Endodermal cell (in vitro differentiated cells): ENCODE measurements around the gene MYL12A. TPM values are rescaled to one million over a fixed set of nuclear protein-coding genes. Genes with fewer than 3 reads are reported as not detected.
"Not testable (repeated sequence)": the region's sequence is repeated elsewhere in the genome, so short reads cannot be mapped to it uniquely, and the experiment has no call there.

Experiments used
- DNase-seq: peaks from one replicate; pipeline ENCODE4 v3.0.0-alpha.2; 2017
- H3K27ac ChIP-seq: 2 replicates; pipeline ENCODE4 v1.5.1; 2013; ENCODE audit warnings: mild to moderate bottlenecking, low read depth, low read length, moderate library complexity
- H3K27me3 ChIP-seq: 2 replicates; pipeline ENCODE4 v1.6.1; 2013; ENCODE audit warnings: mild to moderate bottlenecking, low read length, moderate library complexity; ENCODE audit not compliant: insufficient read depth, control insufficient read depth, poor library complexity, severe bottlenecking
- H3K36me3 ChIP-seq: 2 replicates; pipeline ENCODE4 v1.7.0; 2013; ENCODE audit warnings: mild to moderate bottlenecking, low read length, moderate library complexity; ENCODE audit not compliant: control insufficient read depth, insufficient read depth
- H3K4me1 ChIP-seq: one replicate; pipeline ENCODE4 v1.7.0; 2013; ENCODE audit warnings: low read length; ENCODE audit not compliant: control insufficient read depth, insufficient read depth
- H3K4me3 ChIP-seq: 2 replicates; pipeline ENCODE4 v1.5.1; 2013; ENCODE audit warnings: mild to moderate bottlenecking, low read length, moderate library complexity
- H3K9ac ChIP-seq: 2 replicates; pipeline ENCODE4 v1.6.1; 2013; ENCODE audit warnings: mild to moderate bottlenecking, low read length, moderate library complexity; ENCODE audit not compliant: poor library complexity, severe bottlenecking; ENCODE audit errors: extremely low read depth
- H3K9me3 ChIP-seq: 2 replicates; pipeline ENCODE4 v1.6.1; 2013; ENCODE audit warnings: mild to moderate bottlenecking, low read length, moderate library complexity; ENCODE audit not compliant: control insufficient read depth
- H3K27ac Mint-ChIP-seq: 2 replicates; pipeline ENCODE4 v1.8.0; 2020; ENCODE audit warnings: mixed read lengths
- H3K27me3 Mint-ChIP-seq: 2 replicates; pipeline ENCODE4 v1.8.0; 2021; ENCODE audit warnings: mild to moderate bottlenecking, mixed read lengths; ENCODE audit not compliant: insufficient read depth
- H3K36me3 Mint-ChIP-seq: 2 replicates; pipeline ENCODE4 v1.8.0; 2020; ENCODE audit warnings: low read depth, mixed read lengths
- H3K4me1 Mint-ChIP-seq: 2 replicates; pipeline ENCODE4 v1.8.0; 2020; ENCODE audit warnings: mixed read lengths
- H3K4me3 Mint-ChIP-seq: 2 replicates; pipeline ENCODE4 v1.8.0; 2020; ENCODE audit warnings: mild to moderate bottlenecking, moderate library complexity, mixed read lengths
- H3K9me3 Mint-ChIP-seq: 2 replicates; pipeline ENCODE4 v1.8.0; 2020; ENCODE audit warnings: mild to moderate bottlenecking, mixed read lengths
- CTCF ChIP-seq: fragments of 200-600 bp; sonication (generic); conservative IDR thresholded peaks from 2 replicates; pipeline ENCODE4 v1.5.0; 2021; ENCODE audit warnings: antibody characterized with exemption, mild to moderate bottlenecking
- WGBS, 2 experiments: methylation state at CpG; one replicate each; pipeline versions ENCODE4 v1.1.5 to v1.1.7; 2013; ENCODE audit warnings: missing lambda C conversion rate in 2 of 2, mixed read lengths in 1 of 2; ENCODE audit not compliant: insufficient coverage in 1 of 2, insufficient read length in 1 of 2; 5-methylcytosine and 5-hydroxymethylcytosine counted together
- total RNA-seq, 2 donors: library from RNA; stranded (reverse); fragmentation: NEBNext Ultra II Directional in 1 of 2; extraction: Animal tissue kit (Norgen Biotek cat#: 25700) in 1 of 2; gene quantifications; 2 replicates in 1 of 2; 3 replicates in 1 of 2; pipeline ENCODE4 v1.2.1, GENCODE V29; 2021

Gene MYL12A
- total RNA-seq, 2 donors from 2014 or later, result 267 to 271 TPM

GRCh38 chr18:3218819-3219218 is 28.8 kb upstream of the MYL12A start:
- Histone ChIP-seq H3K9ac (peak overlapping the region; percentile 34), H3K4me3 (peak overlapping the region; percentile 43), H3K9me3 (peaks cover 16% of the 10 kb centered on the region), H3K4me1 (peaks cover 23% of the 10 kb centered on the region), H3K27me3 (no peaks in the 10 kb centered on the region), H3K27ac (no peak overlapping the region), H3K36me3 (no peaks in the 10 kb centered on the region)
- no peaks in the 10 kb centered on the region for H3K9me3 Mint-ChIP-seq
- peaks cover 39% of the 10 kb centered on the region for H3K4me1 Mint-ChIP-seq
- no peak for TF ChIP-seq CTCF
- DNase-seq, result no peak
- no peaks in the 10 kb centered on the region for H3K27me3 Mint-ChIP-seq
- 53% methylated on average over 2 of the region's 2 CpGs; no CpG with 5 or more reads in 1 of the 2 experiments for WGBS, 2 experiments
- H3K4me3 Mint-ChIP-seq, result no peak overlapping the region
- no peak overlapping the region for H3K27ac Mint-ChIP-seq
- no peaks in the 10 kb centered on the region for H3K36me3 Mint-ChIP-seq

- H3K27me3 Mint-ChIP-seq, result no peaks in the 10 kb centered on the region
- Histone ChIP-seq H3K27me3 (no peaks in the 10 kb centered on the region), H3K4me3 (no peak overlapping the region), H3K27ac (no peak overlapping the region), H3K36me3 (no peaks in the 10 kb centered on the region), H3K9ac (peak overlapping the region; percentile 34), H3K4me1 (peaks cover 23% of the 10 kb centered on the region), H3K9me3 (peaks cover 16% of the 10 kb centered on the region)
- H3K4me3 Mint-ChIP-seq, result no peak overlapping the region
- H3K27ac Mint-ChIP-seq, result no peak overlapping the region
- no peak for TF ChIP-seq CTCF
- 86 to 94% methylated on average over 8 of the region's 8 CpGs for WGBS, 2 experiments
- H3K4me1 Mint-ChIP-seq, result peaks cover 38% of the 10 kb centered on the region
- H3K36me3 Mint-ChIP-seq, result no peaks in the 10 kb centered on the region
- DNase-seq, result no peak
- H3K9me3 Mint-ChIP-seq, result no peaks in the 10 kb centered on the region
Measured at GRCh38 chr18:3219241-3219630, 28.4 kb upstream of the MYL12A start.

- Histone ChIP-seq H3K36me3 (no peaks in the 10 kb centered on the region), H3K9ac (peak within 1 kb of the TSS; percentile 34), H3K9me3 (peaks cover 16% of the 10 kb centered on the region), H3K4me1 (peaks cover 23% of the 10 kb centered on the region), H3K27me3 (no peaks in the 10 kb centered on the region), H3K27ac (no peak within 1 kb of the TSS), H3K4me3 (peak within 1 kb of the TSS; percentile 8)
- DNase-seq, result no peak
- no peaks in the 10 kb centered on the region for H3K36me3 Mint-ChIP-seq
- H3K4me3 Mint-ChIP-seq, result no peak within 1 kb of the TSS
- peaks cover 38% of the 10 kb centered on the region for H3K4me1 Mint-ChIP-seq
- H3K27ac Mint-ChIP-seq, result peak within 1 kb of the TSS; percentile 53
- no peak for TF ChIP-seq CTCF
- no peaks in the 10 kb centered on the region for H3K27me3 Mint-ChIP-seq
- H3K9me3 Mint-ChIP-seq, result no peaks in the 10 kb centered on the region
- whole genome bisulfite sequencing, 2 experiments, result 87 to 88% methylated on average over 5 to 9 of the region's 9 CpGs
Measured at GRCh38 chr18:3219631-3220335, 27.8 kb upstream of the MYL12A start, which contains the start of gene MYOM1. Gene MYOM1, minus strand, starts transcription at chr18:3219968. Its CDS starts 4,745 bp downstream, at chr18:3215223.

- H3K27me3 ChIP-seq, H3K27ac Mint-ChIP-seq, H3K9me3 Mint-ChIP-seq, H3K27me3 Mint-ChIP-seq, DNase-seq, H3K4me3 Mint-ChIP-seq, H3K36me3 ChIP-seq, H3K36me3 Mint-ChIP-seq, H3K27ac ChIP-seq, H3K9ac ChIP-seq, H3K4me3 ChIP-seq: not testable (repeated sequence)
- WGBS, 2 experiments, result 92 to 96% methylated on average over 2 to 4 of the region's 4 CpGs
- H3K9me3 ChIP-seq, result peaks cover 14% of the 10 kb centered on the region
- peaks cover 38% of the 10 kb centered on the region for H3K4me1 Mint-ChIP-seq
- H3K4me1 ChIP-seq, result peaks cover 23% of the 10 kb centered on the region
Measured at GRCh38 chr18:3220868-3221267, 26.7 kb upstream of the MYL12A start.
